BJ (cell line): ENCODE data around the gene SGCA. TPM values are rescaled to one million over a fixed set of nuclear protein-coding genes. Genes with fewer than 3 reads are reported as not detected.
A peak's percentile ranks its signal among the peaks of the same experiment; 100 is the strongest.

ENCODE experiments used
- CTCF ChIA-PET: fragments of 350-600 bp; formaldehyde crosslinking; extraction: SDS; loops from one replicate; lab custom pipeline; 2021; ENCODE audit warnings: antibody characterized with exemption, inconsistent platforms; lab: Yijun Ruan, JAX
- POLR2A ChIA-PET: fragments of 300-600 bp; sonication (Branson Sonifier 250); formaldehyde crosslinking; extraction: SDS; loops from one replicate; lab custom pipeline; 2021; ENCODE audit warnings: antibody characterized with exemption; lab: Charles Lee
- DNase-seq: peaks from one replicate; pipeline ENCODE4 v3.0.0-alpha.2; 2011; ENCODE audit warnings: low read depth
- H3K27me3 ChIP-seq: 2 replicates; pipeline ENCODE4 v1.6.0; 2011; ENCODE audit warnings: low read length; ENCODE audit not compliant: control insufficient read depth, insufficient read depth
- H3K36me3 ChIP-seq: 2 replicates; pipeline ENCODE4 v1.5.1; 2011; ENCODE audit warnings: low read length; ENCODE audit not compliant: control insufficient read depth, insufficient read depth
- H3K4me3 ChIP-seq: 2 replicates; pipeline ENCODE4 v1.5.1; 2011; ENCODE audit warnings: low read depth, mild to moderate bottlenecking, control low read depth, low read length
- CTCF ChIP-seq: IDR thresholded peaks from 2 replicates; pipeline ENCODE4 v1.5.1; 2011; ENCODE audit warnings: low read depth, mild to moderate bottlenecking, control low read depth, inconsistent platforms, low read length, moderate library complexity; ENCODE audit not compliant: insufficient read depth
- polyA plus RNA-seq: library from polyadenylated mRNA; depleted of rRNA; stranded (reverse); fragments of >200 nt; gene quantifications from 2 replicates; pipeline ENCODE4 v1.2.3, GENCODE V29; 2011

The SGCA gene
- polyA plus RNA-seq, 1 experiment = 0.40 TPM

- POLR2A ChIA-PET = interaction anchor here (0.5 to 3.4 kb wide), 4 partner anchors 21 to 34 kb away, joined by 4 to 34 read pairs (median 4); partner anchors contain the start of gene COL1A1
- TF ChIP-seq CTCF = no peak
- DNase-seq = no peak
- H3K27me3 ChIP-seq = no peaks in the 10 kb centered on the region
- H3K4me3 ChIP-seq = no peak overlapping the region
- CTCF ChIA-PET = interaction anchor here (0.6 to 4.0 kb wide), 11 partner anchors 7 to 139 kb away, joined by 3 to 112 read pairs (median 16); partner anchors contain the start of genes COL1A1 and TMEM92
- peaks cover 4% of the 10 kb centered on the region; the same call in 1 of the 2 replicates for H3K36me3 ChIP-seq
Observed at GRCh38 chr17:50176559-50177357, 11.0 kb downstream of the SGCA start.

- CTCF ChIA-PET = interaction anchor here (0.5 to 4.0 kb wide), 15 partner anchors 8 to 139 kb away, joined by 3 to 112 read pairs (median 7); partner anchors contain the start of genes COL1A1, PPP1R9B, SGCA and TMEM92
- DNase-seq = no peak
- Histone ChIP-seq H3K36me3 (peaks cover 4% of the 10 kb centered on the region; the same call in 1 of the 2 replicates), H3K4me3 (no peak overlapping the region), H3K27me3 (no peaks in the 10 kb centered on the region)
- POLR2A ChIA-PET = interaction anchor here (1.2 to 3.4 kb wide), 6 partner anchors 14 to 93 kb away, joined by 3 to 34 read pairs (median 4); partner anchors contain the start of gene COL1A1
- TF ChIP-seq CTCF = no peak
Observed at GRCh38 chr17:50177476-50177875, 11.7 kb downstream of the SGCA start.

DNA sequence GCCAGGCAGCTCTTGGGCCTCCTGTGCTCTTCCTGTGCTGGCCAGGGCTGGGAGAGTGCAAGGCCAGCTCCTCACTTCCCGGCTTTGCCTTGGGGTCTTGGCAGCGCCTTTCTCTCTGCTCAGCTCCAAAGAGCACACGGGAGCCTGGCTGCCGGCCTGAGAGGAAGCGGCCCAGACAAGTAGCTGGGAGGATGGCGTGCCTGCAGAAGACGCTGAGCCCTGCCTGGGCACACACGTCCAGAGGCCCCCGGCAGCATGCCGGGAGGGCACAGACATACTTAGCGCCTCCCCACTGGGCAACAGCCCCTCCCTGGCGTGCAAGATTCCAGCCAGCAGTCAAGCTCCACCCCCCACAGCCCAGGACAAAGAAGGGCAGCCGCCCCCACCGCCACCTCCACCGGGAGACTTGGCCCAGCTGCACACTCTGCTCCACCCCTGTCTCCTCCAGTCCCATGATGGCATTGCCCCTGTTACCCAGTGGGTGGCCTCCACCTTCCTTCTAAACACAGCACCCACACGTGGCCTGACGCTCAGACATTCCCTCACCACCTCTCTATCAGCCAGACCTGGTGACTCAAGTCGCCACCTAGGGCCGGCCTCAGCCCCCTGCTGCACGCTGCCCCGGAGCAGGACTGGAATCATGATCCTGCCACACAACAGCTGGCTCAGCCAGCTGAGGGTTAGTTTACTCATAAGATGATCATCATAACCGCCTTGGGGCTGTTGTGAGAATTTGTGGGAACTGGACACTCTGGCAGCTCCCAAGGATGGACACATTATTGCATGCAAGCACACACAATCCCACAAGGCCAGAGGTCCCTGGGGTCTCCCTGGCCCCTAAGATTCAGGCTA is 12.4 kb downstream of the SGCA start:
- H3K27me3 ChIP-seq = no peaks in the 10 kb centered on the region
- DNase-seq = peak; percentile 93
- peak; percentile 69 for TF ChIP-seq CTCF
- CTCF ChIA-PET = interaction anchor here (0.5 to 4.0 kb wide), 21 partner anchors 9 to 138 kb away, joined by 3 to 112 read pairs (median 5); partner anchors contain the start of genes COL1A1, PPP1R9B, SGCA and TMEM92
- H3K4me3 ChIP-seq = no peak overlapping the region
- peaks cover 4% of the 10 kb centered on the region; the same call in 1 of the 2 replicates for H3K36me3 ChIP-seq
- POLR2A ChIA-PET = interaction anchor here (0.6 to 3.4 kb wide), 11 partner anchors 13 to 114 kb away, joined by 3 to 34 read pairs (median 4); partner anchors contain the start of gene COL1A1

- H3K27me3 ChIP-seq = no peaks in the 10 kb centered on the region
- H3K4me3 ChIP-seq = no peak overlapping the region
- no peak for TF ChIP-seq CTCF
- H3K36me3 ChIP-seq = peaks cover 7% of the 10 kb centered on the region
- ChIA-PET CTCF (interaction anchor here (3.0 to 3.5 kb wide), 2 partner anchors 11 to 93 kb away, joined by 13 to 31 read pairs; partner anchors contain the start of gene TMEM92), POLR2A (interaction anchor here (1.6 kb wide), 1 partner anchor 29 kb away, joined by 4 read pairs; no protein-coding TSS in a partner anchor)
- DNase-seq = no peak
Observed at GRCh38 chr17:50180111-50180510, 14.3 kb downstream of the SGCA start.
